ENCODE results near the gene CLTRN.

Gene CLTRN

GRCh38 chrX:15599461-15599860, 65.1 kb downstream of the CLTRN start:
- Histone ChIP-seq H3K4me3 (ENCODE audit: low read length in 2 of 2) (no peak overlapping the region), H3K9ac (ENCODE audit: low read depth in 1 of 2, low read length in 2 of 2) (no peak overlapping the region), H3K9me3 (ENCODE audit: control insufficient read depth in 2 of 2, low read length in 2 of 2) (no peaks in the 10 kb centered on the region), H3K36me3 (ENCODE audit: control insufficient read depth in 2 of 2, insufficient read depth in 2 of 2, low read length in 2 of 2) (no peaks in the 10 kb centered on the region), H3K4me1 (ENCODE audit: control insufficient read depth in 2 of 2, insufficient read depth in 2 of 2, low read length in 2 of 2) (no peaks in the 10 kb centered on the region), H3K27ac (ENCODE audit: low read depth in 2 of 2, low read length in 2 of 2) (no peak overlapping the region), H3K27me3 (ENCODE audit: control insufficient read depth in 2 of 2, insufficient read depth in 2 of 2, low read length in 2 of 2) (peaks cover 3 to 14% of the 10 kb centered on the region in 2 donors)

GRCh38 chrX:15598026-15598425, 66.6 kb downstream of the CLTRN start:
- Histone ChIP-seq H3K27ac (ENCODE audit: low read depth in 2 of 2, low read length in 2 of 2) (no peak overlapping the region), H3K4me1 (ENCODE audit: control insufficient read depth in 2 of 2, insufficient read depth in 2 of 2, low read length in 2 of 2) (no peaks in the 10 kb centered on the region), H3K4me3 (ENCODE audit: low read length in 2 of 2) (no peak overlapping the region), H3K9me3 (ENCODE audit: control insufficient read depth in 2 of 2, low read length in 2 of 2) (no peaks in the 10 kb centered on the region), H3K9ac (ENCODE audit: low read depth in 1 of 2, low read length in 2 of 2) (no peak overlapping the region), H3K27me3 (ENCODE audit: control insufficient read depth in 2 of 2, insufficient read depth in 2 of 2, low read length in 2 of 2) (peaks cover 3 to 12% of the 10 kb centered on the region in 2 donors), H3K36me3 (ENCODE audit: control insufficient read depth in 2 of 2, insufficient read depth in 2 of 2, low read length in 2 of 2) (no peaks in the 10 kb centered on the region)

GRCh38 chrX:15594371-15594770, 70.2 kb downstream of the CLTRN start:
- H3K27me3 ChIP-seq (ENCODE audit: control insufficient read depth in 2 of 2, insufficient read depth in 2 of 2, low read length in 2 of 2): peaks cover 6 to 14% of the 10 kb centered on the region in 2 donors
- H3K9me3 ChIP-seq (ENCODE audit: control insufficient read depth in 2 of 2, low read length in 2 of 2): no peaks in the 10 kb centered on the region
- H3K4me1 ChIP-seq (ENCODE audit: control insufficient read depth in 2 of 2, insufficient read depth in 2 of 2, low read length in 2 of 2): no peaks in the 10 kb centered on the region
- H3K27ac ChIP-seq (ENCODE audit: low read depth in 2 of 2, low read length in 2 of 2): no peak overlapping the region
- H3K4me3 ChIP-seq (ENCODE audit: low read length in 2 of 2): no peak overlapping the region
- no peaks in the 10 kb centered on the region for H3K36me3 ChIP-seq (ENCODE audit: control insufficient read depth in 2 of 2, insufficient read depth in 2 of 2, low read length in 2 of 2)
- no peak overlapping the region for H3K9ac ChIP-seq (ENCODE audit: low read depth in 1 of 2, low read length in 2 of 2)

- Histone ChIP-seq H3K27me3 (ENCODE audit: control insufficient read depth in 2 of 2, insufficient read depth in 2 of 2, low read length in 2 of 2) (peaks cover 0 to 17% of the 10 kb centered on the region in 2 donors), H3K4me1 (ENCODE audit: control insufficient read depth in 2 of 2, insufficient read depth in 2 of 2, low read length in 2 of 2) (peaks cover 0 to 3% of the 10 kb centered on the region in 2 donors), H3K36me3 (ENCODE audit: control insufficient read depth in 2 of 2, insufficient read depth in 2 of 2, low read length in 2 of 2) (no peaks in the 10 kb centered on the region), H3K27ac (ENCODE audit: low read depth in 2 of 2, low read length in 2 of 2) (peak overlapping the region; percentile 35 to 52), H3K9ac (ENCODE audit: low read depth in 1 of 2, low read length in 2 of 2) (no peak overlapping the region), H3K4me3 (ENCODE audit: low read length in 2 of 2) (no peak overlapping the region), H3K9me3 (ENCODE audit: control insufficient read depth in 2 of 2, low read length in 2 of 2) (no peaks in the 10 kb centered on the region)
Measured at GRCh38 chrX:15579778-15580747, 84.5 kb downstream of the CLTRN start.

Data from mucosa of rectum (tissue), 2 donors.